Dermis blood vessel endothelial cell (primary cell): ENCODE data around the gene ARL4D. TPM values are rescaled to one million over a fixed set of nuclear protein-coding genes. Genes with fewer than 3 reads are reported as not detected.
"Not testable (repeated sequence)": the region's sequence is repeated elsewhere in the genome, so short reads cannot be mapped to it uniquely, and the experiment has no call there.

Experiments
- DNase-seq: peaks from one replicate; pipeline ENCODE4 v3.0.0; 2010
- total RNA-seq: library from RNA; depleted of rRNA; stranded (reverse); fragments of >200 nt; gene quantifications from 2 replicates; pipeline ENCODE4 v1.2.3, GENCODE V29; 2014

ARL4D gene
- total RNA-seq, 1 donor from 2014 or later, result 1.4 TPM

DNA sequence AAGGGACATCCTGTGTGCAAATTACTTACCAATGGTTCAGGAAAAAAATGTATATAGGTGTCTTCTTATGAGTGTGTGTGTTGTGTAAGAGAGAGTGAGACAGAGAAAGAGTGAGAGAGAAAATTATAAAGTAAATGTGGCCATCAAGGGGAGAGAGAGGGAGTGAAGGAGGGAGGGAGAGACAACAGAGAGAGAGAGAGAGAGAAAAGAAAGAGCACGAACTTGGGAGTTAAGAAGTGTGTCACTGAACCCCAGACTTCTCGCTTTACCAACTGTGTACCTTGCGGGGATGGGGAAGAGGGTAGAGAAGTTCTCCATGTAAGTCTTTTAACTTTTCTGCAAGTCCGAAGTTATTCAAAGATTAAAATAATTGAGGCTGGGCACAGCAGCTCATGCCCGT, 28.8 kb upstream of the ARL4D start:
- no peak for DNase-seq

DNA sequence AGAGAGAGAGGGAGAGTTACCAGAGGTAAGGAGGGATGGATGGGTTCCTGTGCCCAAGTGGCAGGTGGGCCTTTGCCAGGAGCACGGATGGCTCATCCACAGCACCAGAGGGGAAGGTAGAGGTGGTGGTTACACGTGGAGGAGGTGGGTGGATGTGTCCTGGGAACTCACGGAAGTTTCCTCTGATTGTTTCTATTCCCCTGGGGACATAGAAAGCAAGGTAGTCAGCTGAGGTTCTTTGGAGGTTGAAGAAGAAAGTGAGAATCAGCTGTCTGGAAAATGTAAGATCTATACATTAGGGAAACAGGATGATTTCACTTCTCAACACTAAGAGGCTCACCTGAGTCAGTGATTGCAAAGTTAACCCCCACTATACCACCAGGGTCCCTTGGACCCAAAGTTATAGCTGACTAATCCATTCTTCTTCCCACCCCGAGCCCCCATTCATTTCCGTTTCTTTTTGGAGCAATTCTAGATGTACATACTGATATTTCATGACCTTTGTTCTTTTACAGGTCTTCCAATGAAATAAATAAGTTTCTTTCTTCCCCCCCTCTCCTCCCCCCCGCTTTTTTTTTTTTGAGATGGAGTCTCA, 27.5 kb upstream of the ARL4D start:
- no peak for DNase-seq

DNA sequence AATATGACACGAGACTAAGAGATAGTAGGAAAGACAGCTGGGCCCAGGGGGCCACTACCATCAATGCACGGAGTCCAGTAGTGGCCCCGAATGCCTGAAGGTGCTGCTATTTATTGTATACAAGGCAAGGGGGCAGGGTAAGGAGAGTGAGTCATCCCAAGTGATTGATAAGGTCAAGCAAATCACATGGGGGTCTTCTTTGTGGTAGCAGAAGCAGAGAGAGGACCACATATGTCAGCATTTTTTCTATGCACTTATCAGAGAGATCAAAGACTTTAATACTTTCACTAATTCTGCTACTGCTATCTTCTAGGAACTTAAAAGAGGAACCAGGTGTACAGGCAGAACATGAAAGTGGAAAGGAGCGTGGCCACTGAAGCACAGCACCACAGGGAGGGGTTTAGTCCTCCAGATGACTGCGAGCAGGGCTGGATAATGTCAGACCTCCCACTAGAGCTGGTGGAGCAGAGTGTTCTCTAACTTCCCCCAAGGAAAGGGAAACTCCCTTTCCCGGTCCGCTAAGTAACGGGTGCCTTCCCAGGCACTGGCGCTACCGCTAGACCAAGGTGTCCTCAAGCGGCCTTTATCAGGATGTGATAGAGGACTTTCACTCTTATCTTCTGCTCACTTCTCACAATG, 26.4 kb upstream of the ARL4D start:
- no peak for DNase-seq

DNA sequence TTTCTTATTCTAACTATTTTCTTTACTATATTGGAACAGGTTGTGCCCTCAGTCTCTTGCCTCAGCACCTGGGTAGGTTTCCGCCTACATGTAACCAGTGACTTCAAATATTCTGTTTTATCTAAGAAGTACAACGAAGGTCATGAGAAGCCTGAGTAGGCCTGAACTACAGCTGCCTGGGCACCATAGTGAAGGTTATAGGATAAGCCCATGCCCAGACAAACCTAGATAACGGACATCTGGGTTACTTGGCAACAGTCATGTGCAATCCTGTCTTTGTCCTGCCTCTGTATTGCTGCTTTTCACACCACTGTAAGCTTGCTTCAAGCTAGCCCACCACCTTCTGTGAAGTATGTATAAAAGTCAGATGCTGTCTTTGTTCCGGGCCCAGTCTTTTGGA, 25.4 kb upstream of the ARL4D start:
- DNase-seq, result no peak

DNA sequence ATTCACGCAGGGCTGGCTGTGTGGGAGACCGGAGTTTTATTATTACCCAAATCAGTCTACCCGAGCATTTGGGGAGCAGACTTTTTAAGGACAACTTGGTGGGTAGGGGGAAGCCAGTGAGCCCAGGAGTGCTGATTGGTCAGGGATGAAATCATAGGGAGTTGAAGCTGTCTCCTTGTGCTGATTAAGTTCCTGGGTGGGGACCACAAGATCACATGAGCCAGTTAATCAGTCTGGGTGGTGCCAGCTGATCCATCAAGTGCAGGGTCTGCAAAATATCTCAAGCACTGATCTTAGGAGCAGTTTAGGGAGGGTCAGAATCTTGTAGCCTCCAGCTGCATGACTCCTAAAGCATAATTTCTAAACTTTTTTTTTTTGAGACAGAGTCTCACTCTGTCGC, 22.9 kb upstream of the ARL4D start:
- DNase-seq, result not testable (repeated sequence)

DNA sequence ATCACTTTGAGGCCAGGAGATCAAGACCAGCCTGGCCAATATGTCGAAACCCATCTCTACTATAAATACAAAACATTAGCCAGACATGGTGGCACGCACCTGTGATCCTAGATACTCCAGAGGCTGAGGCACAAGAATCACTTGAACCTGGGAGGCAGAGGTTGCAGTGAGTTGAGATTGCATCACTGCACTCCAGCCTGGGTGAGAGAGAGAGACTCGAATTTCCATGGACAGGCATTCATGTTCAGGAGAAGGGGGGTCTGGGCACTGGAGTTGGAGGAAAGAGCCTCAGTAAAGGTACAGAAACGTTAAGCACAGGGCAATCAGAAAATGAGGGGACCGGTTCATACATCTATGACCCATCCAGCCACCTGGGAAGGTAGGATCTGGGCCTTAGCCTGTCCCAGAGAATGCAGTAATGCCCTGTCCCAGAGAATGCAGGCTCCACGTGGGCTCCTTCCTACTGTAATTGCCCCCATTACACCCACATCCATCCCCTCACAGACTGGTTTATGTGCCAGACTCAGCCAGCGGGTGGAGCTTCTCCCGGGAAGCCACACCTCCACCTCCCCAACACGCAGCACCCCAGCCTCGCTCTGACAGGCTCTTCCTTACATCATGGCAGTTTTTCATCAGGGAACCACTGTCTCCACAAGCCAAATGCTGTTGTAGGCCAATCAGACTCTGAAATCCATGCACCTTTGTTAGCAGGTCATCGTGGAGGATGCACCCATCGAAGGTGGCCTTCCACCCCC, 21.6 kb upstream of the ARL4D start:
- no peak for DNase-seq

DNA sequence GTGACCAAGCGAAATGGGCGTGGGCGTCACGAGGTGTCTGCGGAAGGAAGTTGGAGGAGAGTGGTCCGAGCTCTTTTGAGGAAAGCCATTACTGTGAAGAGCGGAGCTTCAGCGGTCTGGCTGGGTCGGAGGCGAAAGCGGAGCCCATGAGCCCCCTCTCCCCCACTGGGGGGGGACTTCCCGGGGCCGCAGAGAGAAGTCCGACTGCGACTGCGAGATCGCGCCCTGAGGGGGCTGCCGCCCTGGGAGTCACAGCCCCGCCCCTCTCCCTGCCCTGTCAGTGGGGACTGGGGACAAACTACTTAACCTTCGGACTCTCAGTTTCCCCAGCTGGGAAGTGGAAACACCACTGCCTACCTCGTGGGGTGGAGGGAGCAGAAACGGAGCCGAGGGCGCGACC, 20.0 kb upstream of the ARL4D start:
- no peak for DNase-seq

DNA sequence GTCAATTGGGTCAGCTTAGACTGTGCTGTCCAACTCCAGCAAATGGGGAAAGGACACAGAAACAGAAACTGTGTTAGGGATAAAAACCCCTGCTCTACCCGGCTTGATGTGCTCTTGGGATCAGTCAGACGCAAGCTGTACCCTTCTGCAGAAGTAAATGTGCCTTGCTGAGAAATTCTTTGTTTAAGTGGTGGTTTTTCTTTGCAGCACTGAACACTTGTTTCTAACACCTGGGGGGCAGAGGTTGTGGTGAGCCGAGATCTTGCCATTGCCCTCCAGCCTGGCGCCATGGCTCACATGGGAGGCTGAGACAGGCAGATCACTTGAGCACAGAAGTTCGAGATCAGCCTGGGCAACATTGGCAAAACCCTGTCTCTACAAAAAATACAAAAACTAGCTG, 18.5 kb upstream of the ARL4D start:
- no peak for DNase-seq

DNA sequence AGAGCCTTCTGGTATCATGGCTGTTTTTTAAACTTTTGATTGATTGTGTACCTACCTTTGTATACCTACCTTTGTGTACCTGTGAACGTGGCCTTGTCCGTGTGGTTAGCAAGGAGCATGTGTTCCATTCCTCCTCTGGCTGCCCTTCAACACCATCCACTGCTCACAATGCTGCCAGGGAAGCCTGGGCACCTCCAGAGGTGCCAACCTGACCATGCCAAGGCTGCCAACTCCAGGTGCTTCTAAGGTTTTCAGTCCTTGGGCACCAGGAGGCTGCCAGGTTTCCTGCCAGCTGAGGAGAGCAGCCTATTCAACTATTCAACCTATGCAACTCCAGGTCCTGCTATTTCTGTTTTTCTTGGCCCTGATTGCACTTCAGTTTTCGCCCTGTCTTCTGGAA, 17.6 kb upstream of the ARL4D start:
- DNase-seq, result no peak

DNA sequence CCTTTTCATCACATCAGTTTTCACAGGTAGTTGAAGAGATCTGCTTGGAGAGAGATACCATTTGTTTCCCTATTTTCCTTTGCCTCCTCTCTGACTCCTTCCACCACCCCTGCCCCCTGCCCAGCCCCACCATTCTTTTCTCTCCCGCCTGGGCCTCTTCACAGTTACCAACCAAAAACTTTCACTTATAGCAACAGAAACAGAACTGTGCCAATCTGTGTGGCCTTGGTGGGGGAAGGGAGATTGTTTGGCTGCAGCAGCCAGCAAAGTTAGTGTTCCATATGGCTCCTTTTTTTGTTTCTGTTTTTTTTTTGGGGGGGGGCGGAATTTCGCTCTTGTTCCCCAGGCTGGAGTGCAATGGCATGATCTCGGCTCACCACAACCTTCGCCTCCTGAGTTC, 17.2 kb upstream of the ARL4D start:
- no peak for DNase-seq

DNA sequence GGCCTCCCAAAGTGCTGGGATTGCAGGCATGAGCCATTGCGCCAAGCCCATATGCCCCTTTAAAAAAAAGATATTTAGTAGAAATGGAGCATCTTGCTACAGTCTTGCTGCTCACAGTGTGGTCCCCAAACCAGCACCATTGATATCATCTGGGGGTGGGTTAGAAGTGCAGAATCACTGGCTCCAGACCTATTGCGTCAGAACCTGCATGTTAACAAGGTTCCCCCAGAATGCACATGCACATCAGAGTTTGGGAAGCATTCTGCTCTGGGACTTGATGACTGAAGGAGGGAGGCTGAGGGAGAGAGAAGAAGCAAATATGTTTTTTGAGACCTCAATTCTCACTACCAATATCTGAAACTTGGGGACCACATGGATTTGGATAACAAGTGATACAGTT, 16.0 kb upstream of the ARL4D start:
- no peak for DNase-seq

DNA sequence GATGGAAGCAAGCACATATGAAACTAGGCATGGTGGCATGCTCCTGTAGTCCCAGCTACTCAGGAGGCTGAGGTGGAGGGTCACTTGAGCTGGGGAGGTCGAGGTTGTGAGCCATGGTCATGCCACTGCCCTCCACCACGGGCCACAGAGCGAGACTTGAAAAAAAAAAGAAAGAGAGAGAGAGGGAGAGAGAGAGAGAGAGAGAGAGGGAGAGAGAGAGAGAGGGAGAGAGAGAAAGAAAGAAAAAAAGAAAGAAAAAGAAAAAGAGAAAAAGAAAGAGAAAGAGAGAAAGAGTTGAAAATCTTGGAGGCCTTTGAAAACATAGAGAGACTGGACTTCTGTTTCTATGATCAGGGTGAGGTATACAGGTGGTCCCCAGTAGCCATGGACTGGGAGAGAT, 15.4 kb upstream of the ARL4D start:
- DNase-seq, result no peak

DNA sequence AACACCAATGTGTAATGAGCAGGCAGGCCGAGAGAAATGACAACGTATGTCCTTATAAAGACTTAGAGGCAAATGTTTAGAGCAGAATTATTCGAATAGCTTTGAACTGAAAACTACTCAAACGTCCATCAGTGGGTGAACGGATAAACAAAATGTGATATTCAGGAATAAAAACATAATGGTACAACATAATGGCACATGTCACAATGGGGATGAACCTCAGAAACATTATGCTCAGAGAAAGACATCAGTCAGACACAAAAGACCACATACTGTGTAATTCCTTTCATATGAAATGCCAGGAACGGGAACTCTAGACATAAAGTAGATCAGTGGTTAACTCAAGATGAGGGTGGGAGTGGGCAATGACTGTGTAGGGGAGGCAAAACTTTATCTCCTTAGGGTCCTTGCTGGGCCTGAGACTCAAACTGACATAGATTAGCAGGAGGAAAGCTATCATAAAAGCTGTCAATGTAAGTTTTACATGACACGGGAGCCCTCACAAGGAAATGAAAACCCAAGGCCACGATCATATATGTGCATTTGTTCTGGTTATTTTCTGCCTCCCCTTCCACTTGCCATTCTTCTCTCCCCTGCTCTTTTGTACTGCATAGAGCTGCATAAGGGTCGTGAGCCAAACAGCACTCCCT, 14.8 kb upstream of the ARL4D start:
- no peak for DNase-seq

DNA sequence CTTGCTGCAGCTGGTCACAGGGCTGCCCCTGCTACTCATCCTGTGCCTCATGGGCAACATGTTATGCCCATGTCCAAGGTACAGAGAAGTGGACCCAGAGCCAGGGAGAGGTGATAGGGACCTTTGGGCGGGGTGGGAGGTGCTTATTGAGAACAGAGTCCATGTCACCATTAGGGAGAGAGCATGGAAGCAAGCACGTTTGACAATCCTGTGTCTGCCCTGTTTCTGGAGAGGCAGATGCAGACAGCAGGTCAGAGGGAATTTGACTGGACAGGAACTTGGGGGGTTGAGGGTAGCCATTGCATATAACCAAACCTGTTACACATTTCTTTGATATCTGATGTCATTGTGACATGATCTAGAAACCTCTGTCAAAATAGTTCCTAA, 14.3 kb upstream of the ARL4D start:
- no peak for DNase-seq

DNA sequence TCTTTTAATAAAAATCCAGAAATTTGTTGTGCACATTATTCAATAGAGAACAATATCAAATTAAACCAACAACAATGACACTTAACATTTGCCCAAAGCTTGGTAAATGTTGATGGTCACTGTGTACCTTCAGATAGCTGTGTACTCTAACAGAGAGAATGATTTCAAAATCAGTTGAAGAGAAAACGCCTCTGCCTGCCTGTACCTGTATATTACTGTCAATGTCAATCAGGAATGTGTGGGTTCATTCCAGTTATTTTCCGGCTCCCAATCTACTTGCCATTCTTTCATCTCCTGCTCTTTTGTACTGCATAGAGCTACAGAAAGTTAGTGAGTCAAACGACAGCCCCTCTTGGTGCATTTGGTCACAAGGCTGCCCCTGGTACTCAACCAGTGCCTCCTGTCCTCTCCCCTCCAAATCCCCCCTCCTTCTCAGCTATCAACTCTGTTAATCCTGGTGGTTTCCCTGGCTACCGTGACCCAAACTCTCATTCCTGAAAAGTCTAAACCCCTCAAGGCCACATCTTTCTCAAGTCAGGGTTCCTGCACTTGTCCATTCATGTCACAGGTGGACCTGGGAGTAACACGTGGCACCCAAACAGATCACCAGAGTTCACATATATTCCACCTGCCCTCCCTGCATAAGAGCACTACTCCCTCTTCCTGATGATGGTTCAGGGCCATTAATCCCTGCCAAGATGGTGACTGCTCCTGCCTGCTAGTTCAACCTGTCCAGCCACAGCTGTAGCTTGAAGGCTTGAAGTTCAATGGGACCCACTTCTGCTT, 13.6 kb upstream of the ARL4D start:
- DNase-seq, result no peak

DNA sequence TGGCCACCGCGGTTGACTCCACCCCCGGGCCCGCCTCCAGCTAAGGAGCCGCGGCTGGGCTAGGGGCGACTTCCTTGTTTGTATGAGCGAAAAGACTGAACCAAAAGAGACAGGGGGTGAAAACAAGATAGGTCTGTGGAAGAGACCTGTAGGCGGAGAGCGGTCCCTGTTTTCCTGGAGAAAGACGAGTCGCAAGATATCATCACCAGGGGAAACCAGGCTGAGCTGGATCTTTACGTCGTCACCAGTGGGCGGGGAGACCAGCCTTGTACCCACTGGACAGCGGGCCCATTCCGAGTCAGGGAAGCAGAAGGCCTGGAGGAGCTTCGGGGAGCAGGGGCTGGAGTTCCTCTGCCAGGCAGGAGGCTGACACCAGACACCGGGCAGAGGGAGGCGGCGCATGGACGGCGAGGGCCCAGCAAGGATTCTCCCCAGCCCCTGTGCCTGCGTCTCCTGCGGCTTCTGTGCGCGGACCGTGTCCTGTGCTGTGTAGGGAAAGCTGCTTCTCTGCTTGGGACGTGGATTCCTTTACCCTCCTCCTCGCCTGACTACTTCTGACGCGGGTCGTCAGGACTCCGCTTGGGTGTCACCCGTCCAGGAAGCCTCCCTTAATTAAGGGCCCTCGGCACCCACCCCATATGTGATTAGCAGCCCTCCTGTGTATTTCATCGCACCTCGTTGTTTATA, 10.3 kb upstream of the ARL4D start:
- DNase-seq, result peak; percentile 92

DNA sequence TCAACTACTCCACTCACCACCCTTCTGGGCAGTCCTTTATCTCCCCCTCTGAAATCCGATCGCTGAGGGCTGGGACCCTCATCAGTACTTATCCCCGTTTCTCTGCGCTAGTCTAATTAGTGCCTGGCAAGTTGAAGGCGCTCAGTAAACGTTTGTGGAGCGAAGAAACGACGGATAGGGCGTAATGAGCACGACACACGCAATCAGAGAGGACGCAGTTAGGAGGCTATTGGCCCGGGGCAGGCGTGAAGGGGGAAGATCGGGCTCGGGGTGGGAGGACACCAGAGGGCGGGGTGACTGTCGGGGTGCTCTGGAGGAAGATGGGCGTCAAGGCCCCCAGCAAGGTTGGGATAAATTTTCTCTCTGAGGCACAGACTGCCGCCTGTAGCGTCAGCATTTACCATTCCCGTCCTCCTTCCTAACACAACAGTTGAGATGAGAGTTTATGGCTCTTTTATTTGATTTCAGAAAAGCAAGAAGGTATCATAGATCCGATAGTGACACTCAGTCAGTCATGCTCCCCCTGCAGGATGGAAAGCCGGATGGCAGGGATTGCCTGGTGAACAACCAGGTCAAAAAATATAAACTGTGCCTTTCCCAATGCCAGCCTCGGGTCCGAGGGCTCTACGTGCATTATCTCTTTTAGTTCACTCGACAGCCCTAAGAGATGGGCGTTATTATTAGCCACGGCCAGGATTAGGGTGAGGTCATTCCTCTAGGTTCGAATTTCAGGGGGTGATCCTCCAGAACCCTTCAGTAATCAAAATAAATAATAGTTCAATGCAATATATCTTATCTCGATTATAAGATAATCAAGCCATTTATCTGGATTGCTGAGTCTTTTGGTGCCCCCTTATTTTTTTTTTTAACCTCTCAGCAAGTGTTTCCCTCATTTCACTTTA, 9.5 kb upstream of the ARL4D start:
- peak; percentile 85 for DNase-seq

DNA sequence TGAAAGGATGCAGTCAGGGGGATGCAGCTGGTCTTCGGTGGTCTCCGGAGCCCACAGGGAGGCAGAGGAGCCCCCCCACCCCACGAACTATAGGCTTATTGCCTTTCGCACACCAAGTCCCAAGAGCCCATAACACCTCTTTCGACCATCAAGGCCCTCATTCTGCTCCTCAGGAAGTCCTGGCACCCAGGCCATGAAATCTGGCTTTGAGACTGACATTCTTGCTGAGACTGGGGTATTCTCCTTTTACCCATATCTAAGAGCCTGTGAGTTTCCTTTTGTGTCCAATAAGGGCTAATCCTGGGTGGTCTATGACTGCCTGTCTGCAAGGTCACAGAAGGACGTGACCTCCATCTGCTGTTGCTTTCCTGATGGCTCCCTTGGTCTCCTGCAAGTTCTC, 6.4 kb upstream of the ARL4D start:
- no peak for DNase-seq

DNA sequence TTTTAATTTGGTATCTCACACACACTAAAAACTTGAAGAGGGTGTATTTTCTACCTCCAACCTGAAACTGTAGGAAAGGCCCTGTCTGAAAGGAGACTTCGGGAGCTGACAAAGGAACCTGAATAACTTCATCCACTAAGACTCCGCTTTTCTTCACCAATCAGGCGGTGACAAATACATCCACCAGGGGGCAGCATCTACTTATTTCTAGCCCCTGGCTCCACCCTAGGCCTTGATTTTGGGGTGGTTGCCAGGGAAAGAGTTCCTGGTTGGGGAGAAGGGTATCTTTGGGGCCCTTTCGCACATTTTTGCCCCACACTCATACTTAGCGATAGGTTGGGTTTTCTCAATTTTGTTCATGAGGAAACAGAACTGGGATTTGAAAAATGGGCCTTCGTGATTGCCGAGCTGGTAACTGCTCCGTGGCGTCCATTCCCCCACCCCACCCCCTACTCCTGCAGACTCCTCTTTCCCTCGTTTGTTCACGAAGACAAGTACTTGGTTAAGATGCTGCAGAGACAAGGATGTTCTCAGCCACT, 4.8 kb upstream of the ARL4D start:
- peak; percentile 91 for DNase-seq

DNA sequence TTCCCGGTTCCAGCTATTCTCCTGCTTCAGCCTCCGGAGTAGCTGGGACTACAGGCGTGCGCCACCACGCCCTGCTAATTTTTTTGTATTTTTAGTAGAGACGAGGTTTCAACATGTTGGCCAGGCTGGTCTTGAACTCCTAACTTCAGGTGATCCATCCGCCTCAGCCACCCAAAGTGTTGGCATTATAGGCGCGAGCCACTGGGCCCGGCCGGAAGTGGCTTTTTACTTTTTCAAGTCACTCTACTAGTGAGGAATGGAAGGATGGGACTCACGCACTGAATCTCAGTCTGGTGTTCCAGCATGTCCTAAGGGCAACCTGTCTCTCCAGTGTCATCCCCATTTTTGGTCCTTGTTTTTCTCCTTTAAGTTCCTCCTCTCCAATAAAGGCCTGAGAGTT, 4.1 kb upstream of the ARL4D start:
- DNase-seq, result not testable (repeated sequence)

DNA sequence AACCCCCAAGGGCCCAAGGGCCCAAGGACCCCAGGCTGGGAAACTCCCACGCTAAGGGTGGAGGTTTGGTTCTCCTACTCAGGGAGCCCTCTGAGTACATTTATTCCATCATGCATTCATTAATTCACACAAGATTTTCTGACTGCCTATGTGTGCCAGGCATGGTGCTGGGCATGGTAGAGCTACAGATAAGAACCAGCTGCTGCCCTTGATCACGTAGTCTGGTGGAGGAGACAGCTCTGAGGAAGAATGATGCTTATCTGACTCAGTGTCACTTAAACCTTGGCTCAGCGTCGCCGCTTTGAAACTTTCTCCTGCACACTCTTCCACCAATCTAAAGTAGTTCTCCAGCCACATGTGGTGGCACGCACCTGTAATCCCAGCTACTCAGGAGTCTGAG, 3.6 kb upstream of the ARL4D start:
- no peak for DNase-seq
